CD4-positive, alpha-beta T cell treated with Interferon gamma for 1 hour (primary cell): ENCODE results near the gene COL4A2.

ENCODE experiments used
- DNase-seq: peaks from one replicate; pipeline ENCODE4 v3.0.0-alpha.2; 2020

COL4A2 gene

DNA sequence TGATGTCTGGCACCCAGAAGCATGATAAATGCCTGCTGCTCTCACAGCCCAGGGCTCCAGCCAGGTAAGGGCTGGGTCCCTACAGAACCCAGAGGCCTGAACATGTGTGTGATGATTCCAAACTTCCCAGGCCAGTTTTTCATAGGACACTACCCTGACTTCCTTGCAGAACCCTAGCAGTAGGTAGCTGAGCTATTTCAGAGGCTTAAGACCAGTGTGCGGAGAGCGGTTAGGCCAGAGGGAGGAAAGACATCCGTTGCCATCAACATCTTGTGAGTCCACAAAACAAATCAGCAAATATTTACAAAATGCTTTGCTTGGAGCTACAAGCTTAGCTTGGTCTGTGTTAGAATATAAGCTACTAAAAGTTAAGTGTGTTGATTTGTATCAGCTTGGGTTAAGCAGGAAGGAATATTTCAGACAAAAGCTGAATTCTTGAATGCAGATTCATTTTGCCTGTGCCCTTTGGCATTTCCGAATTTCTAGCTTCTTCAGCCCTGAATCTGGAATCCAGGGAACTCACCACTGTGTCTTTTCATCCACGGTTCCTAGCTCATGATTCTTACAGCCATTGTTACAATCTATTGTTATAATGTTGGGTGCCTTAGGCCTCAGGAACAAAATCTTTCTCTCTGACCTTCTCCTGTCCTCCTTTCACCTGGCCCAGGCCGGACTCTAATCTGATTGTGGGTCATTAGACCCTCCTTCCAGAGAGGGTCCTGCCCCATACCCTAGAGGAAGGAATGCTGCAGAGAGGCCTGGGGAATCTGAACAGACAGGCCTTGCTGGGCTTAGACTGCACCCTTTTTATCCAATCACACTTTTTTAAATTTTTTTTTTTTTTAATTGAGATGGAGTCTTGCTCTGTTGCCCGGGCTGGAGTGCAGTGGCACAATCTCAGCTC lies 242.1 kb downstream of the COL4A2 start:
- no peak for DNase-seq

DNA sequence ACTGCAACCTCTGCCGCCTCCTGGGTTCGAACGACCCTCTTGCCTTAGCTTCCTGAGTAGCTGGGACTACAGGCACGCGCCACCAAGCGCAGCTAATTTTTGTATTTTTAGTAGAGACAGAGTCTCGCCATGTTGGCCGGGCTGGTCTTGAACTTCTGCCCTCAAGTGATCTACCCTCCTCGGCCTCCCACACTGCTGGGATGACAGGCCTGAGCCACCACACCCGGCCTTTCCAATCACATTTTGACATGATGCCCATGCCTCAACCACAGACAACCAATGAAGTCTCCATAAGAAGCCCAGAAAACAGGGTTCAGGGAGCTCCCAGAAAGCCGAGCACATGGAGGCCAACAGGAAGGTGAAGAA lies 242.7 kb downstream of the COL4A2 start:
- no peak for DNase-seq

DNA sequence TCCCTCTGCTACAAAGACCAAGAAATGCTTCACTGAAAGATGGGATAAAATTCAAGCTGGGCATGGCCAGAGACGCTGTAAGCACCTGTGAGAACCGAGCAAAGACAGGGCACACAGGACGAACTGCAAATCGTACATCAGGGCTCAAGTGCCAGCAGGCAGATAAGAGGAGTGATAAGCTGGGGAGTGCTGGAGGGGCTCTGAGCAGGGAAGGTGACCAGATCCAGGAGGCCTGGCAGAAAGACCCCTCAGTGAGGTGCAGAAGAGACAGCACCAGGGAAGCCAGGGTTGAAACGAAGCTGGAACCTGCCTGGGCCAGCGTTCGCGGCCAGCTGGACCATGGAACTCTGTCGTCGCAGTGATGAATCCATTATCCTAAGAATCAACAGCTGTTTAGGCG lies 244.2 kb downstream of the COL4A2 start:
- DNase-seq, result no peak

DNA sequence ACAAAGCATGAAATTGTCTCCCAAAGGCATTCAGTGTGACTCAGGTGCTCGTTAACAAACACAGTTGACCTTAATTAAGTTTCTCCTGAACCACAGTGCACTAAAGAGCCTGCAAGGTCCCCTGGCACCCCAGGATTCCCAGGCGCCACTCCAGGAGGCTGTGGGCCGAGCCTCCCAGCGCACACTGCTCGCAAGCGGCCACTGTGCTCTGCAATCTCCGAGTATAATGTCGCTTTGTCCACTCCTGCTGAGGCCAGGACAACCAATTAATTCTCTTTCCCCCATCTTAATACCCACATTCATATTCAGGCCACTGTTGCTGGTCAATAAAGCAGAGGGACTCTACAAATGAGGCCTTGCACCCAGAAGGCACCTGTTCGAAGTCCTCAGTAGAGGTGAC lies 245.7 kb downstream of the COL4A2 start:
- DNase-seq, result no peak

DNA sequence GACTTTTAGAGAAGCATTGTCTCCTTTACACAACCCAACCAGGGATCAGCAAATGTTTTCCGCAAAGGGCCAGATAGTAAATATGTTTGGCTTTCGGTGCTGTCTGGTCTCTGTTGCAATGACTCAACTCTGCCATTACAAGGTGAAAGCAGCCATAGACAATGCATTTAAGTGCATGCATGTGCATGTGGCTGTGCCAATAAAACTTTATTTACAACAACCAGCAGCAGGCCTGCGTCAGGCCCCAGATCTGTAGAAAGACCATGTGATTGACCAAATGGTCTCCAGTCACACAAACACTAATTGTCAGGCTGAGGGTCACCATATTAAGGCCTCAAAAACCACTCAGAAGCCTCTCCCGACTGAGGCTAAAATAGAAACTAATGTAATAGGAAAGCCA lies 246.3 kb downstream of the COL4A2 start:
- DNase-seq, result no peak

GRCh38 chr13:110554227-110554836 lies 247.2 kb downstream of the COL4A2 start:
- DNase-seq, result no peak

- no peak for DNase-seq
These were observed 247.9 kb downstream of the COL4A2 start for GRCh38 chr13:110554946-110555345.

DNA sequence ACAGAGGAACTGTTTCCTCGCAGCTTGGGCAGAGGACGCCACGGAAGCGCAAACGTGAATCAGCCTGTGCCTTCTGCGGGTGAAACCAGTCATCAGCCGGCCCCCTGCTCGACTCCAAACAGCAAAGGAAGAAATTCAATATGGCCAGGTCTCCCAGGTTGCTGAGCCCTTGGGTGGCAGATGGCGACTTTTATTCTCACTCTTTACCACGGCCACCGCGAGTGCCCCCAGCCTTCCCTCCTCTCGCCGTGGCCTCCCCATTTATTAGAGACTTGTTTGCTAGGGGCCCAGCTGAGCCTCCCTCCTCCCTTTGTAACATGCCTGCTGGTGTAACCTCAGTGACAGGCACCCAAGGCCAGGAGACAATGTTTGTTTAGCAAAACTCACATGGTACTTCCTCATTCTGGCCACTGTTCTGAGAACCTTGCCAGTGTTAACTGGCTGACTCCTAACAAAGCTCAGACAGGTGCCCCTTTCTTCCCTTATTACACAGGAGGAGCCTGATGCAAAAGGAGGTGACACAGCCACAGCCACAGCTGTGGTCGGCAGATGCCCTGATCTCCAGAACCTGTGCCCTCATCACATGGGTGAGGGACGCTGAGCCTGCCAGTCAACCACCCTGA lies 248.6 kb downstream of the COL4A2 start:
- DNase-seq, result peak; percentile 37

GRCh38 chr13:110556224-110556606 lies 249.1 kb downstream of the COL4A2 start:
- DNase-seq, result no peak

DNA sequence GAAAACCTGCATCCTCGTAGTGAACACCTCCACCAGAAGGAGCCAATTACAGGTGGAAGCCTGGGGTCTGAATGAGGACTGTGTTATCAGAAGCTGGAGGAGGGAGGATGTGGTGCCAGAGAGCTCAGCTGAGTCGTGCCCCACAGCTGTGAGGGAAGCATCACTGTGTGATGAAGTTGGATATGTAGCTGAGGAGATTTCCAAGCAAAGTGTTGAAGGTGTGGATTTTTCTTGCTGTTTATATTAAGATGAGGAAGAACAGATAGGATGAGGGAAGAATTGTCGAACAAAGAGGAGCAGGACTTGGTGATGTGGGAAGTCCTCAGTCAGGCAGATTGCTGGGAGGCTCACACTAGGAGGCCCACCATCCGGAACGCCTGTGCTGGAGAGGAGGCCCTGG lies 250.0 kb downstream of the COL4A2 start:
- no peak for DNase-seq

DNA sequence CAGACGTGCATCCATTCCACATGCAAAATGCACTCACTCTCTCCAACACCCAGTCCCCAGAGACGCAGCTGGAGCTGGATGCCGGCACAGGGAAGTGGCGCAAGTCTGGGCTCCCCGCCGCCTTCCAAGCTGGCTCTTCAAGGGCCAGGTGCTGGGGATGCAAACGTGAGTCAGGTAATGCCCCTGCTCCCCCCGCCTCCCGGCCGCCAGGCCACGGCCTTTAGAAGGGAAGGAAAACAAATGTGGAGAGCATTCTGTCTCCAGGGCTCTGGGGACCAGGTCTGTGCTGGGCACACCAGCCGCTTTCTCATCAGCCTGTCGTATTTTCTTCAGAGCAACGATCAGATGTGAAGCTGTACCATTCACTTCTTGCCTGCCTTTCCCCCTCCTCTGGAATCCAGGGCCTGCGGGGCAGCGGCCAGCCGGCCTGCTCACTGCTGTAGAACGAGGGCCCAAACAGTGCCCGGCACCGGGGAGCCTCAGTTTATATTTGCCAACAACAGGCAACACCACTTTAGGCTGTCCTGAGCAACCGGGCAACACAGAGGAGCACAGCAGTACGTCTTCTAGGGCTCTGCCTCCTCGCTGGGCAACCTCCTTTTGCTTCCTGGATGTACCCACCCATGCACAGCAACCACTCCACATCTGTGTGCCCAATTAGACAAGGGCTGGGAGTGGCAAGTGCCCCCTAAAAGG lies 250.7 kb downstream of the COL4A2 start:
- DNase-seq, result no peak

DNA sequence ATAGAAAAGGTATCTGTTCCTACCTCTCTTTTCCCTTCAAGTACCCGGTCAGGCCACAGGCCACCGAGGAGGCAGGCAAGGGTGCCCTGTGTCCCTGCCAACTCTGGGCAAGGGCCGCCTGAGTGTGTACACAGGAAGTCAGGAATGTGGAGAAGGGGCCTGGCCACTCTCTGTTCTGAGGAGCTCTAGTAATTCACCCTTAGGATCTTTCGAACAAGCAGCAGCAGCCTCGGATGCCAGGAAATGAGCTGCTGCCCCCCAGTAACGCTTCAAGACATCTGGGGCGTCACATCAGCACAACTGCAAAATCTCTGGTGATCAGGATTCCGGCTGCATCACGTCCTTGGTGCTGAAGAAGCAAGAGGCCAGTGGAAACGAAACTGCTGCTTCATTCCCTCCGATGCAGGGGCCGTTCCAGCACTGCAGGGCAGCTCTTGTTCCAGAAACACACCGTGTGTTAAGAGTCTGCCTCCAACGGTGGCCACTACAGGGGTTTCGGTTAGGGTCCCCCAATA lies 252.4 kb downstream of the COL4A2 start:
- no peak for DNase-seq

DNA sequence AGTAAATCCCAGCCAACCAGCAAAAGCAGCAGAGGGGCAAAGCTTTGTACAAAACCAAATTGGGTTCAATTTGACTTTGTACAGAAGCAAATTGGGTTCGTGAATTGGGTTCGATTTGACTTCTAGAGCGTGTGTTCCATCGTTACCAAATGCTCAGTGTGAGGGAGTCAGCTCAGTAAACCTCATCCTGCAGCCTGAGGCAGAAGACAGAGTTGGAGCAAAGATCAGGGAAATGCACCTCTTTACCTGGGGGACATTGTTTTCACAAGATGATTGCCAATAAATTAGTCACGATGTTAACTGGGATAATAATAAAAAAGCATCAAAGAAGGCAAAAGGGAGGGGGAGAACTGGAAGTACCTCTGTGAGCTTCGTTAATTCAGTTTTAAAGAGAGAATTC lies 252.9 kb downstream of the COL4A2 start:
- DNase-seq, result no peak

- peak; percentile 13 for DNase-seq
These were observed 253.7 kb downstream of the COL4A2 start for GRCh38 chr13:110560601-110561343.

DNA sequence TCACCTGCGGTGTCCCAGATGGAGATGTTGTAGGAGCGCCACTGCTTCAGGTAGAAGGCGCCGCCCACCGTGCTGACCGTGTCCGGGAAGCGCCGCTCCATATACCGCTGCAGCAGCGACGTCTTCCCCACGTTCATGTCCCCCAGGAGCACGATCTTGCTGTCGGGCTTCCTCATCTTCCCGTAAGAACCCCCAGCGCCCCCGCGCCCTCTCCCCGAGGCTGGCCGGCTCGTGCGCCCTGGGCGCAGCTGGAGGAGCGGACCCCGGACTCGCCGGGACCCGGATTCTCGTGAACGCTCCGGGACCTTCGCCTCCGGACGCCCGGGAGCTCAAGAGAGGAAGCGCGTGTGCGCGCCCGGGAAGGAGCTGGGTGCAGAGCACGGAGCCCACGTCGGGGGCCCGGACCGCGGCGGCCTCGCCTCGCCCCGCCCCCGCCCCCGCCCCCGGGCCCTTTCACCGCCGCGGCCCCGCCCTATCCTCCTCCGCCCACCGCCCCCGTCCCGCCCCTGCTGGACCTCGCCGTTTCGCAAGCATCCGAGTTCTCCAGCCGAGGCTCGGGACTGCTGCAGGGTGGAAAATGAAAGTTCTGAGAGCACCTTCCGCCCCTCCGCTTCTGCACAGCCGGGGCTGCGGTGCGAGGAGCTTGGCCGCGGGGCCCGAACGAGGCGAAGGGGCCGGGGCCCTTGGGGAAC lies 254.4 kb downstream of the COL4A2 start, which contains the start of gene RAB20:
RAB20 (minus strand) TSS at position 379 of the 692 bp plus-strand sequence; CDS start at position 176, 203 bp downstream.
- peak; percentile 72 for DNase-seq

GRCh38 chr13:110562036-110562597 lies 255.0 kb downstream of the COL4A2 start:
- DNase-seq, result no peak
